NCI-H226 (cell line): Measurements from ENCODE around the gene HSPB9.

Source experiments
- DNase-seq: peaks from one replicate; pipeline ENCODE4 v3.0.0-alpha.2; 2015

HSPB9 gene

GRCh38 chr17:42122371-42123303 lies at the start of gene HSPB9:
TSS of gene HSPB9 (plus strand) at chr17:42122804. CDS start at chr17:42122851, 47 bp downstream.
- DNase-seq, result no peak

GRCh38 chr17:42075789-42076188 lies 46.8 kb upstream of the HSPB9 start:
- no peak for DNase-seq

- DNase-seq, result no peak
Observed at GRCh38 chr17:42076797-42077559, 45.6 kb upstream of the HSPB9 start.

GRCh38 chr17:42077755-42078154 lies 44.8 kb upstream of the HSPB9 start:
- no peak for DNase-seq

GRCh38 chr17:42078396-42079043 lies 44.1 kb upstream of the HSPB9 start:
- no peak for DNase-seq

GRCh38 chr17:42079541-42079940 lies 43.1 kb upstream of the HSPB9 start:
- DNase-seq, result no peak

GRCh38 chr17:42081516-42082129 lies 41.0 kb upstream of the HSPB9 start:
- no peak for DNase-seq

GRCh38 chr17:42087042-42087701 lies 35.4 kb upstream of the HSPB9 start:
- no peak for DNase-seq

GRCh38 chr17:42087736-42088705 lies 34.6 kb upstream of the HSPB9 start:
- DNase-seq, result no peak

GRCh38 chr17:42088736-42089135 lies 33.9 kb upstream of the HSPB9 start:
- DNase-seq, result no peak

- DNase-seq, result no peak
Observed at GRCh38 chr17:42090964-42091790, 31.4 kb upstream of the HSPB9 start.

- DNase-seq, result no peak
Observed at GRCh38 chr17:42092939-42093338, 29.7 kb upstream of the HSPB9 start.

GRCh38 chr17:42094375-42095069 lies 28.1 kb upstream of the HSPB9 start:
- DNase-seq, result no peak

GRCh38 chr17:42096360-42097111 lies 26.1 kb upstream of the HSPB9 start:
- no peak for DNase-seq

- DNase-seq, result no peak
Observed at GRCh38 chr17:42097691-42098631, 24.6 kb upstream of the HSPB9 start, which contains the start of gene ZNF385C. TSS of gene ZNF385C (minus strand) at chr17:42098473. CDS start at chr17:42063056, 35,417 bp downstream.

GRCh38 chr17:42098730-42099399 lies 23.7 kb upstream of the HSPB9 start:
- DNase-seq, result no peak
